Activated naive CD8-positive, alpha-beta T cell treated with anti-CD3 and anti-CD28 coated beads, Interleukin-2, amount 50 U/mL, for 24 hours (primary cell): ENCODE results near the gene DNMT3B.

Experiments used
- ATAC-seq: fragments of 150-1000 bp; cut with Tn5 transposase; one replicate; pipeline ENCODE4 v1.10.0; 2021
- DNase-seq: peaks from one replicate; pipeline ENCODE4 v3.0.0; 2021
- H3K27ac Mint-ChIP-seq: one replicate; pipeline ENCODE4 v1.8.0; 2021; ENCODE audit warnings: mild to moderate bottlenecking, mixed read lengths
- H3K27me3 Mint-ChIP-seq: one replicate; pipeline ENCODE4 v1.8.0; 2021; ENCODE audit warnings: mixed read lengths
- H3K36me3 Mint-ChIP-seq: one replicate; pipeline ENCODE4 v1.8.0; 2021; ENCODE audit warnings: low read depth, mixed read lengths
- H3K4me1 Mint-ChIP-seq: one replicate; pipeline ENCODE4 v1.8.0; 2021; ENCODE audit warnings: mixed read lengths
- H3K4me3 Mint-ChIP-seq: one replicate; pipeline ENCODE4 v1.8.0; 2021; ENCODE audit warnings: mild to moderate bottlenecking, moderate library complexity, mixed read lengths
- H3K9me3 Mint-ChIP-seq: one replicate; pipeline ENCODE4 v1.8.0; 2021; ENCODE audit warnings: mixed read lengths

Gene DNMT3B

DNA sequence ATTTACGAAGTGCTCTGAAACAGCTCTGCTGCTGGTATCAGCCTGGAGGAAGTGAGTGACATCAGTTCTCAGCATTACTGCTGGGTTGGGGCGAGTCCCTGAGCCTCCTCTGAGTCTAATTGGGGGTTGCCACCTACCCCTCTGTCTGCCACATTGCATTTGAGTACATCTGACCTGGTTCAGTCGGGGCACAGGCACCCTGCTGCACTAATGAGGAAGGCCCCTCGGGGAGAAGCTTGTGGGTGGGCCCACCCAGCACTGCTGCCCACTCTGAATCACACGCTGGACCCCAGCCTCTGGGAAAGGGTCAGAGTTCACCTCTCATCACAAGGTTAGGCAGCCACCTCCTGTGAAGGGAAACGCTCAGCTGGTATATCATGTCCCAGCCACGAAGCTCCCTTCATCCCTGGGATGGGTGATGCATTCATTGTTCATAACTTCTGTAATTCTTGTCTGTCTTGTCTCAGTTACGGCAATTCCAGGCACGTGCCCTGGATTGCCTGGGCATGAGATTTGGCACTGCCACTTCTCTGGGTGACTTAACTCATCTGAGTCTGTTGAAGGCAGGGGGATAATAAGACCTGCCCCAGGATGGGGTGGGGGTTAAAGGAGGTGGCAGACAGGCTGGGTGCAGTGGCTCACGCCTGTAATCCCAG is 13.3 kb downstream of the DNMT3B start:
- ATAC-seq, result peak; percentile 53

GRCh38 chr20:32777177-32777956 is 15.2 kb downstream of the DNMT3B start:
- Mint-ChIP-seq H3K9me3 (no peaks in the 10 kb centered on the region), H3K4me3 (no peak overlapping the region), H3K27ac (peak overlapping the region; percentile 66), H3K27me3 (no peaks in the 10 kb centered on the region), H3K4me1 (peaks cover 29% of the 10 kb centered on the region), H3K36me3 (no peaks in the 10 kb centered on the region)
- ATAC-seq (no peak), DNase-seq (no peak)

More for the DNA sequence above, 13.3 kb downstream of the DNMT3B start:
- Mint-ChIP-seq H3K27ac (peak overlapping the region; percentile 60), H3K4me3 (no peak overlapping the region), H3K4me1 (peaks cover 44% of the 10 kb centered on the region), H3K36me3 (no peaks in the 10 kb centered on the region), H3K27me3 (no peaks in the 10 kb centered on the region), H3K9me3 (no peaks in the 10 kb centered on the region)
- no peak for DNase-seq

- Mint-ChIP-seq H3K27ac (no peak overlapping the region), H3K27me3 (no peaks in the 10 kb centered on the region), H3K4me1 (peaks cover 29% of the 10 kb centered on the region), H3K36me3 (no peaks in the 10 kb centered on the region), H3K4me3 (no peak overlapping the region), H3K9me3 (no peaks in the 10 kb centered on the region)
- DNase-seq, result no peak
- no peak for ATAC-seq
These were observed 17.5 kb downstream of the DNMT3B start for GRCh38 chr20:32779500-32780211.

- no peak overlapping the region for H3K4me3 Mint-ChIP-seq
- peaks cover 26% of the 10 kb centered on the region for H3K4me1 Mint-ChIP-seq
- no peaks in the 10 kb centered on the region for H3K9me3 Mint-ChIP-seq
- DNase-seq, result no peak
- H3K27ac Mint-ChIP-seq, result no peak overlapping the region
- no peaks in the 10 kb centered on the region for H3K27me3 Mint-ChIP-seq
- H3K36me3 Mint-ChIP-seq, result no peaks in the 10 kb centered on the region
- no peak for ATAC-seq
These were observed 18.1 kb downstream of the DNMT3B start for GRCh38 chr20:32780278-32780677.

DNA sequence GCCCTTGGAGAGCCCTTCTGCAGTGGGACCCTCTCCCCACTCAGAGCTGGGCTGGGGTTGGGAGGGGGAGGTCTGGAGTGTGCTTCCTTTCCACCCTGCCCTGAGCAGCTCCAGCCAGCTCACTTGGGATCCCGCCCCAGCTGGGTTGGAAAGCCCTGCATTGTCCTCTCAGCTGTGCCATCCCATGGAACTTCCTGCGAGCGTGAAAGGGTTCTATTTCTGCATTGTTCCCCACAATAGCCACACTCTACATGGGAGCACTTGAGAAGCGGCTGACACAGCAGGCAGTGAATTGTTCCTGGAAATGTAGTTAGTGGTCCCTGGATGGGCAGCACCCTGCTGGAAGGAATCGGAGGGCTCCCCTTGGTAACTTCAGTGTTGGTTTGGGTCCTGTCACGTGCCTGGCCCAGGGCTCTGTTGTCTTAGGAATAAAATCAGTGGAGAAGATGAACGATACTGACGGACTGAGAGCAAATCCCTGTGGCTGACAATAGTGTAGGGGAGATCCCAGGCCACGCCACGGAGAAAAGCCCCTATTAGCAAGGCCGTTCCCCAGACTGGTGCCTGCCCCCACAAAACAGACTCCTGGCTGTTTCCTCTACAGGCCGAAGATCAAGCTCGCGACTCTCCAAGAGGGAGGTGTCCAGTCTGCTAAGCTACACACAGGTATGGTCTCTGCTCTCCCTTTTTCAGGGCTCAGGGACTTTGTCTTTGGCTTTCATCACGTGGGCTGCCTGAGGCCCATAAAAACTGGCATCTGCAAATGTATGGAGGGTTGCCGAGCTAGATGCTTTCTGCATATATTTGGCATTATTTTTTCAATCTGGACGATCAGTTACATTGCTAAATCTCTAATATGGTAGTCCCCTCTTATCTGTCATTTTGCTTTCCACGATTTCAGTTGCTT is 18.8 kb downstream of the DNMT3B start:
- H3K4me1 Mint-ChIP-seq, result peaks cover 19% of the 10 kb centered on the region
- no peak overlapping the region for H3K27ac Mint-ChIP-seq
- ATAC-seq (no peak), DNase-seq (no peak)
- no peaks in the 10 kb centered on the region for H3K36me3 Mint-ChIP-seq
- no peaks in the 10 kb centered on the region for H3K27me3 Mint-ChIP-seq
- H3K4me3 Mint-ChIP-seq, result no peak overlapping the region
- no peaks in the 10 kb centered on the region for H3K9me3 Mint-ChIP-seq

- Mint-ChIP-seq H3K27me3 (no peaks in the 10 kb centered on the region), H3K4me3 (no peak overlapping the region), H3K9me3 (no peaks in the 10 kb centered on the region), H3K27ac (no peak overlapping the region), H3K4me1 (no peaks in the 10 kb centered on the region), H3K36me3 (no peaks in the 10 kb centered on the region)
- DNase-seq, result no peak
- no peak for ATAC-seq
These were observed 22.3 kb downstream of the DNMT3B start for GRCh38 chr20:32784369-32785080.

DNA sequence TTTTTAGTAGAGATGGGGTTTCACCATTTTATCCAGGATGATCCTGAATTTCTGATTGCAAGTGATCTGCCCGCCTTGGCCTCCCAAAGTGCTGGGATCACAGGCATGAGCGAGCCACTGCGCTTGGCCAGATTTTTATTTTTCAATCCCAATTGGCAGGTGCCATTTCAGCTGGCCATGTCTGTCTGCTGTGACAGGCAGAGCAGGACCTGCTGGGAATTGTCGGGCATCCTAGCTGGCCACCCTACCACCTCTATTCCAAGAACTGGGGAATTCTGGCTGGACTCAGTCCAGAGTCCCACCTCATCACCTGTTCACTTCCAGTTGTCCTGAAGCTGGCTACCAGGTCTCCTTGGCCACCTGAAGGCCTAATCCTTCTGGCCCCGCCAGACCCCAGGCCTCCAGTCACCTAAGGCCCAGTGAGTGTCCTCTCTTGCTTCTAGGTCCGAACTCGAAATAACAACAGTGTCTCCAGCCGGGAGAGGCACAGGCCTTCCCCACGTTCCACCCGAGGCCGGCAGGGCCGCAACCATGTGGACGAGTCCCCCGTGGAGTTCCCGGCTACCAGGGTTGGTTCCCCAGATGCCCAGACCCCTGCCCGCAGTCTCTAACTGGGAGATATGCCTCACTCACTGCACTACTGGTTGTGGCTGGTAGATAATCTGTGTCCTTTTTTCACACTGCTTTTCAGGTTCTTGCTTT is 24.0 kb downstream of the DNMT3B start:
- H3K9me3 Mint-ChIP-seq, result no peaks in the 10 kb centered on the region
- ATAC-seq, result no peak
- no peaks in the 10 kb centered on the region for H3K36me3 Mint-ChIP-seq
- H3K4me3 Mint-ChIP-seq, result no peak overlapping the region
- no peaks in the 10 kb centered on the region for H3K4me1 Mint-ChIP-seq
- no peak for DNase-seq
- H3K27me3 Mint-ChIP-seq, result no peaks in the 10 kb centered on the region
- H3K27ac Mint-ChIP-seq, result no peak overlapping the region

DNA sequence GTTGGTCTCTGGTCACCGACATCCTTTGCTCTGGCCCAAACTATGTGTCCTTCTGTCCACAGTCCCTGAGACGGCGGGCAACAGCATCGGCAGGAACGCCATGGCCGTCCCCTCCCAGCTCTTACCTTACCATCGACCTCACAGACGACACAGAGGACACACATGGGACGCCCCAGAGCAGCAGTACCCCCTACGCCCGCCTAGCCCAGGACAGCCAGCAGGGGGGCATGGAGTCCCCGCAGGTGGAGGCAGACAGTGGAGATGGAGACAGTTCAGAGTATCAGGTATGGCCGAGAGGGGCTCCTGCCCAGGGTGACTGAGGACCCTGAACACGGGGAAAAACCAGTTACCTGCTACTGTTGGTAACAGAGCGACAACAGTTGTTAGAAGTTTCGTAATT is 25.0 kb downstream of the DNMT3B start:
- Mint-ChIP-seq H3K4me3 (no peak overlapping the region), H3K9me3 (no peaks in the 10 kb centered on the region), H3K36me3 (no peaks in the 10 kb centered on the region), H3K27ac (no peak overlapping the region), H3K4me1 (peaks cover 5% of the 10 kb centered on the region), H3K27me3 (no peaks in the 10 kb centered on the region)
- DNase-seq (no peak), ATAC-seq (no peak)

DNA sequence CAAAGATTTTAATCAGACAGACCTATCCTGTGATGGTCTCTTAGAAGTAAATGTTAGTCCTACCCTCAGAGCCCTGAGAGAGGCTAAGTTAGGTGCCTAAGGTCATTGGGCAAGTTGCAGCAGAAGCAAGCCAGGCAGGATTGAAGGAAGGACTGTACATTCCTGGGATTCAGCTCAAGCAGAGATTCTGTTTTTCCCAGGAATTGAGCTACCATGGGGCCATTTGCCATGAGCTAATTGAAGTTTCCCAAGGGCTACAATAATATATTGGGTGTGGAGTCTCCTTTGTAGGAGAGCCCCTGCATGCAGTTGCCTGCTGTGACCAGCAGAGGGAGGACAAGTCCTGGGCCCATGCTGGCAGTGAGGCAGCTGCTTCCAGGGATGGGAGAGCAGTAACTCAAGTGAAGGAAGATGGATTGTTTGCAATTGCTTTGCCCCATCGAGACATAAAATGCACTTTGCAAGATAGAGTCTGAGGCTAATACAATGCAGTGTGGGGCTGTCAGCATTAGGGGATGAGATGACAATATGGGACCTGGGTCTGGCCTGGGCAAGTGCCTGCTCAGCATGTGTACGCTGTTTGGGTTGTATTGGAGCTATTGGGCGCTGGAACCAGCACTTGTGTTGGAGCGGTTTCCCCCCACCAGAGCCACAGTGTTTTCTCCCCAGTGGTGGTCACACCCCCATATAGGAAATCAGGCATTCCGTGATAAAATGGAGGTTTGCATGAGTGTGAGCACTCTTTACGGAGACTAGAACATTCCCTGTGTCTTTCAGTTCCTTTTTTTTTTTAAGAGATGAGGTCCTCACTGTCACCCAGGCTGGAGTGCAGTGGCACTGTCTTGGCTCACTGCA is 27.9 kb downstream of the DNMT3B start:
- Mint-ChIP-seq H3K27me3 (no peaks in the 10 kb centered on the region), H3K9me3 (no peaks in the 10 kb centered on the region), H3K36me3 (no peaks in the 10 kb centered on the region), H3K4me1 (peaks cover 27% of the 10 kb centered on the region), H3K4me3 (no peak overlapping the region), H3K27ac (no peak overlapping the region)
- peak; percentile 55 for ATAC-seq
- peak; percentile 79 for DNase-seq

DNA sequence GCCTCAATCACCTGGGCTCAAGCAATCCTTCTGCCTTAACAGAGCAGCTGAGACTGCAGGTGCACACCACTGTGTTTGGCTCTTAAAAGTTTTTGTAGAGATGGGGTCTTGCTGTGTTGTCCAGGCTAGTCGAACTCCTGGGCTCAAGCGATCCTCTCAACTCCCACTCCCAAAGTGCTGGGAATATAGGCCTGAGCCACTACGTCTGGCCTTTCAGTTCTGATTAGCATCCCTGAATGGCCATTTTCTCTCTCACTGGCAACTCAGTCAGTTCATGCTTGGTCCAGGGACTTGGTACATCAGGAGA is 28.5 kb downstream of the DNMT3B start:
- no peak for DNase-seq
- Mint-ChIP-seq H3K4me1 (peaks cover 27% of the 10 kb centered on the region), H3K9me3 (no peaks in the 10 kb centered on the region), H3K36me3 (no peaks in the 10 kb centered on the region), H3K27ac (no peak overlapping the region), H3K4me3 (no peak overlapping the region), H3K27me3 (no peaks in the 10 kb centered on the region)
- no peak for ATAC-seq

GRCh38 chr20:32792316-32792715 is 30.1 kb downstream of the DNMT3B start:
- H3K4me3 Mint-ChIP-seq, result no peak overlapping the region
- H3K4me1 Mint-ChIP-seq, result peaks cover 34% of the 10 kb centered on the region
- no peaks in the 10 kb centered on the region for H3K27me3 Mint-ChIP-seq
- peak; percentile 47 for DNase-seq
- no peaks in the 10 kb centered on the region for H3K36me3 Mint-ChIP-seq
- H3K27ac Mint-ChIP-seq, result no peak overlapping the region
- ATAC-seq, result peak; percentile 88
- H3K9me3 Mint-ChIP-seq, result no peaks in the 10 kb centered on the region

DNA sequence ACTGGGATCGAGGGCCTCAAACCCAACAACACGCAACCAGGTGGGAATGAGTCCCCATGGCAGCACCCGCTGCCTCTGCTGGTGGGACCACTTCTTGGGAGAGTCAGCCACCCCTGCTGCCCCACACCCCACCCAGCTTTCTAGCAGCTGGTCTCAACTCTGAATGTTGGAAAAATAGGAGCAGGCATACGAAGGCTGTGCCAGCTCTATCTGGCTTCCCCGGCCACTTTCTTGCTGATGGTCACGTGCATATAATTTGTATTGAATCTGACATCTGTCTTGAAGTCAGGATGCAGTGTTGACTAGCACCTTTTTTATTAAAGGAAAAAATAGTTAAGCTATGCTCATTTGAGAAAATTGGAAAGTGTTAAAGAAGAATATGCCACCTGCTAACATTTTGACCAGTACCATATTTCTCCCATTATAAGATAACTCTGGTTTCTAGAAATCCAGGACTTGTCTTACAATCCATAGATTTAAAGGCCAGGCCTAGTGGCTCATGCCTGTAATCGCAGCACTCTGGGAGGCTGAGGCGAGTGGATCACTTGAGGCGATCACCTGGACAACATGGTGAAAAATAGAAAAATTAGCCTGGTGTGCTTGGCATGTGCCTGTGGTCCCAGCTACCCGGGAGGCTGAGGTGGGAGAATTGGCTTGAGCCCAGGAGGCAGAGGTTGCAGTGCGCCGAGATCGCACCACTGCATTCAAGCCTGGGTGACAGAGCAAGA is 30.7 kb downstream of the DNMT3B start:
- Mint-ChIP-seq H3K4me1 (peaks cover 34% of the 10 kb centered on the region), H3K36me3 (no peaks in the 10 kb centered on the region), H3K4me3 (no peak overlapping the region), H3K27me3 (no peaks in the 10 kb centered on the region), H3K27ac (no peak overlapping the region), H3K9me3 (no peaks in the 10 kb centered on the region)
- DNase-seq, result no peak
- ATAC-seq, result no peak
